Endothelial cell of umbilical vein (primary cell): Measurements from ENCODE around the gene CAMTA1. TPM values are rescaled to one million over a fixed set of nuclear protein-coding genes. Genes with fewer than 3 reads are reported as not detected.

Source experiments
- BruUV-seq: library from RNA; stranded (reverse); fragments of 400-500 nt; replicated peaks from 2 replicates; lab custom pipeline; 2021; lab: Mats Ljungman, UMichigan
- CTCF ChIA-PET: fragments of 300-600, 350-600 bp; sonication (Branson Sonifier 250); formaldehyde crosslinking; loops from one replicate; lab custom pipeline; 2021; ENCODE audit warnings: antibody characterized with exemption, inconsistent platforms; lab: Charles Lee
- POLR2A ChIA-PET: fragments of 300-600, 350-600 bp; sonication (Branson Sonifier 250); formaldehyde crosslinking; loops from one replicate; lab custom pipeline; 2021; ENCODE audit warnings: antibody characterized with exemption, inconsistent platforms; lab: Charles Lee
- DNase-seq: peaks from one replicate; pipeline ENCODE4 v3.0.0-alpha.2; 2011; ENCODE audit warnings: low read depth, low spot score
- FAIRE-seq: peaks from 2 replicates; lab custom pipeline; 2011; peaks lifted over from hg19 to GRCh38; lab: Jason Lieb, UNC
- H2AFZ ChIP-seq: 2 replicates; pipeline ENCODE4 v1.6.0; 2012; ENCODE audit warnings: low read depth, low read length, control low read depth, inconsistent platforms
- H3K27ac ChIP-seq: 2 replicates; pipeline ENCODE4 v1.5.1; 2011; ENCODE audit warnings: low read depth, mild to moderate bottlenecking, control low read depth, low read length, moderate library complexity; ENCODE audit not compliant: insufficient read depth
- H3K27me3 ChIP-seq, 2 experiments: 2 replicates each; pipeline versions ENCODE4 v1.6.0 to v1.6.1; 2011; ENCODE audit warnings: low read length in 2 of 2, mixed read lengths in 1 of 2; ENCODE audit not compliant: control insufficient read depth in 2 of 2, insufficient read depth in 2 of 2
- H3K36me3 ChIP-seq, 2 experiments: 2 replicates in 1 of 2; 3 replicates in 1 of 2; pipeline ENCODE4 v1.5.1; 2011; ENCODE audit warnings: low read length in 2 of 2, mild to moderate bottlenecking in 1 of 2, moderate library complexity in 1 of 2; ENCODE audit not compliant: control insufficient read depth in 2 of 2, insufficient read depth in 2 of 2; ENCODE audit errors: extremely low read depth in 1 of 2
- H3K4me1 ChIP-seq: 3 replicates; pipeline ENCODE4 v1.5.1; 2011; ENCODE audit warnings: mild to moderate bottlenecking, low read length; ENCODE audit not compliant: control insufficient read depth, insufficient read depth; ENCODE audit errors: extremely low read depth
- H3K4me2 ChIP-seq: 2 replicates; pipeline ENCODE4 v1.6.1; 2011; ENCODE audit warnings: low read length, control low read depth, mixed read lengths; ENCODE audit not compliant: insufficient read depth
- H3K4me3 ChIP-seq, 3 experiments: fragments of 200-600 bp in 1 of 3; sonication (generic), shearing (Covaris generic) in 1 of 3; replicated peaks in 1 of 3; 2 replicates each; pipeline ENCODE4 v1.5.1; 2011 to 2016; ENCODE audit warnings: control low read depth in 3 of 3, low read length in 3 of 3, mild to moderate bottlenecking in 2 of 3, inconsistent platforms in 1 of 3, low read depth in 1 of 3, moderate library complexity in 1 of 3; ENCODE audit not compliant: insufficient read depth in 1 of 3
- H3K79me2 ChIP-seq: 2 replicates; pipeline ENCODE4 v1.6.0; 2012; ENCODE audit warnings: low read length, inconsistent platforms; ENCODE audit not compliant: control insufficient read depth, insufficient read depth
- H3K9ac ChIP-seq: replicated peaks from 2 replicates; pipeline ENCODE3; 2011; ENCODE audit warnings: low read length, control low read depth; ENCODE audit not compliant: insufficient read depth; ENCODE audit errors: extremely low read depth
- H3K9me1 ChIP-seq: replicated peaks from 3 replicates; pipeline ENCODE4 v1.6.0; 2011; ENCODE audit warnings: mild to moderate bottlenecking, low read length; ENCODE audit not compliant: control insufficient read depth, insufficient read depth; ENCODE audit errors: extremely low read depth
- H3K9me3 ChIP-seq: replicated peaks from 2 replicates; pipeline ENCODE4 v1.5.1; 2012; ENCODE audit warnings: low read length, inconsistent platforms; ENCODE audit not compliant: control insufficient read depth, insufficient read depth
- H4K20me1 ChIP-seq: replicated peaks from 2 replicates; pipeline ENCODE3; 2011; ENCODE audit warnings: mild to moderate bottlenecking, low read length; ENCODE audit not compliant: control insufficient read depth, insufficient read depth; ENCODE audit errors: extremely low read depth
- CTCF ChIP-seq, 2 donors: IDR thresholded peaks; 1 replicate in 1 of 2; 2 replicates in 1 of 2; pipeline ENCODE4 v1.5.1; 2011; ENCODE audit warnings: low read length in 2 of 2, mild to moderate bottlenecking in 2 of 2, moderate library complexity in 2 of 2, control low read depth in 1 of 2, inconsistent platforms in 1 of 2, low read depth in 1 of 2; ENCODE audit not compliant: insufficient read depth in 1 of 2; ENCODE audit errors: extremely low read depth in 1 of 2
- EZH2 ChIP-seq: IDR thresholded peaks from 2 replicates; pipeline ENCODE4 v1.6.1; 2012; ENCODE audit warnings: borderline replicate concordance, low read depth, mild to moderate bottlenecking, moderate library complexity, low read length, inconsistent platforms; ENCODE audit not compliant: severe bottlenecking
- FOS ChIP-seq: IDR thresholded peaks from 2 replicates; pipeline ENCODE4 v1.6.1; 2011; ENCODE audit warnings: mild to moderate bottlenecking, low read length, moderate library complexity, borderline replicate concordance; ENCODE audit not compliant: insufficient read depth
- MAX ChIP-seq: IDR thresholded peaks from 2 replicates; pipeline ENCODE4 v1.6.1; 2011; ENCODE audit not compliant: insufficient read depth, insufficient read length
- MYC ChIP-seq: IDR thresholded peaks from one replicate; pipeline ENCODE4 v1.6.1; 2011; ENCODE audit warnings: mild to moderate bottlenecking, low read depth, low read length
- POLR2A ChIP-seq: IDR thresholded peaks from 2 replicates; pipeline ENCODE4 v1.6.1; 2012; ENCODE audit warnings: low read depth, mild to moderate bottlenecking, control low read depth, low read length
- POLR2AphosphoS5 ChIP-seq: IDR thresholded peaks from 2 replicates; pipeline ENCODE4 v1.6.1; 2012; ENCODE audit warnings: low read depth, mild to moderate bottlenecking, control low read depth, low read length, moderate library complexity; ENCODE audit not compliant: insufficient read depth
- dilution Hi-C: fragments of 300-500 bp; cut with MboI; formaldehyde crosslinking; loops from one replicate; pipeline ENCODE4 v1.15.0; 2019; ENCODE audit warnings: low sequenced_read_pairs; ENCODE audit not compliant: extremely low pct_ligation_motif_present
- intact Hi-C: fragments of 100-400 bp; cut with micrococcal nuclease; formaldehyde crosslinking; loops from one replicate; pipeline ENCODE4 v1.10.0; 2022
- polyA plus RNA-seq, 4 experiments: library from polyadenylated mRNA; depleted of rRNA in 3 of 4; stranded (reverse) in 3 of 4; unstranded in 1 of 4; fragments of >200 nt; gene quantifications; 2 replicates each; pipeline versions ENCODE4 v1.2.1 to v1.2.3, GENCODE V29; 2011 to 2012; ENCODE audit warnings: missing spikeins in 1 of 4
- total RNA-seq: library from RNA; stranded (reverse); gene quantifications from 2 replicates; pipeline ENCODE4 v1.2.3, GENCODE V29; 2021

CAMTA1 gene
- total and polyA plus RNA-seq, 2 donors (not counting 3 experiments of a cell fraction or from before 2014, with no cell fraction given) = 50.8 to 92.7 TPM

- ChIA-PET POLR2A (no interaction called here), CTCF (no interaction called here)
- Histone ChIP-seq H3K4me2 (no peak overlapping the region), H3K27ac (no peak overlapping the region), H3K36me3 (no peaks in the 10 kb centered on the region), H3K79me2 (no peaks in the 10 kb centered on the region), H2AFZ (no peak overlapping the region), H3K27me3 (no peaks in the 10 kb centered on the region), H3K9me3 (no peaks in the 10 kb centered on the region), H3K9me1 (no peaks in the 10 kb centered on the region), H4K20me1 (no peaks in the 10 kb centered on the region), H3K4me1 (peaks cover 4% of the 10 kb centered on the region), H3K4me3 (no peak overlapping the region), H3K9ac (no peak overlapping the region)
- TF ChIP-seq CTCF (IDR thresholded peaks at IDR 0.05; ENCODE audit: extremely low read depth in 1 of 2, insufficient read depth in 1 of 2, low read depth in 1 of 2, low read length in 2 of 2) (no peak), FOS (no peak), EZH2 (no peak), POLR2AphosphoS5 (no peak), POLR2A (no peak), MYC (no peak), MAX (no peak)
- intact Hi-C loops = no loop called here
- BruUV-seq = no TSS peak
- FAIRE-seq = no peak
- DNase-seq = no peak
- dilution Hi-C loops = no loop called here
Observed at GRCh38 chr1:7422081-7422480, 636.8 kb downstream of the CAMTA1 start.
